Gastrocnemius medialis (tissue), 4 donors: ENCODE measurements around the gene NCSTN.

Experiments
- CTCF ChIP-seq, 5 experiments: fragments of 450-650 bp in 3 of 5; fragments of 200-600 bp in 2 of 5; sonication (generic) in 2 of 5; IDR thresholded peaks in 4 of 5; conservative IDR thresholded peaks in 1 of 5; 1 replicate in 4 of 5; 2 replicates in 1 of 5; pipeline ENCODE4 v1.5.1; 2016 to 2019; ENCODE audit warnings: antibody characterized with exemption in 5 of 5, mild to moderate bottlenecking in 3 of 5, moderate library complexity in 3 of 5
- POLR2A ChIP-seq, 2 donors: fragments of 450-650 bp; IDR thresholded peaks; one replicate each; pipeline ENCODE4 v1.6.1; 2017; ENCODE audit warnings: antibody characterized with exemption in 2 of 2, mild to moderate bottlenecking in 2 of 2, moderate library complexity in 2 of 2

- TF ChIP-seq CTCF (IDR thresholded peaks at IDR 0.05 in 4 of 5, conservative IDR thresholded peaks at IDR 0.05 in 1 of 5) (no peak), POLR2A (IDR thresholded peaks at IDR 0.05) (no peak)
These were observed 21.0 kb downstream of the NCSTN start for GRCh38 chr1:160363951-160364735.
